H1 (cell line): ENCODE results near the gene SLC39A10. TPM values are rescaled to one million over a fixed set of nuclear protein-coding genes. Genes with fewer than 3 reads are reported as not detected.

Experiments
- polyA plus RNA-seq, 7 experiments: library from polyadenylated mRNA; depleted of rRNA in 3 of 7; stranded (reverse) in 5 of 7; unstranded in 2 of 7; fragments of >200 nt in 5 of 7; fragments of 200-250 nt in 2 of 7; gene quantifications; 1 replicate in 5 of 7; 2 replicates in 1 of 7; 4 replicates in 1 of 7; pipeline versions ENCODE4 v1.2.1 to v1.2.3, GENCODE V29; 2011 to 2013; ENCODE audit warnings: missing spikeins in 2 of 7, mixed read lengths in 2 of 7
- small RNA-seq: library from polyadenylated mRNA; stranded (forward); fragments of <200 nt; extraction: miRNeasy Mini kit (QIAGEN cat#:217004); gene quantifications from one replicate; pipeline ENCODE3, GENCODE V24; 2013; ENCODE audit not compliant: insufficient read depth
- total RNA-seq: library from RNA; stranded (reverse); fragmentation: NEBNext Ultra II Directional; extraction: Animal tissue kit (Norgen Biotek cat#: 25700); gene quantifications from 2 replicates; pipeline ENCODE4 v1.2.1, GENCODE V29; 2021

The SLC39A10 gene
- total and polyA plus RNA-seq, 2 of the 8 experiments (the other 6 are each of a cell fraction or from before 2014, with no cell fraction given) = 68.1 to 234 TPM

Small RNAs within 50 kb of the gene (small RNA-seq; reads per million reads assigned to genes)
- gene RNU6-915P = not detected
